ENCODE data around the gene LZTS3. TPM values are rescaled to one million over a fixed set of nuclear protein-coding genes. Genes with fewer than 3 reads are reported as not detected.

The LZTS3 gene
- total RNA-seq, 1 donor from 2014 or later: 14.9 TPM

GRCh38 chr20:3203315-3204123 lies 30.2 kb upstream of the LZTS3 start:
- no peak for DNase-seq (ENCODE audit: low spot score in 2 of 2)
- no peaks in the 10 kb centered on the region for H3K9me3 ChIP-seq
- intact Hi-C loops (cut with DNase I): loop anchor here (1.0 to 10.0 kb wide), 4 partner anchors 30 to 201 kb away; partner anchors contain the start of genes DNAAF9, FASTKD5, LZTS3 and UBOX5
- peak overlapping the region; percentile 78 to 89 for H3K27ac ChIP-seq
- TF ChIP-seq, protein P1, sequence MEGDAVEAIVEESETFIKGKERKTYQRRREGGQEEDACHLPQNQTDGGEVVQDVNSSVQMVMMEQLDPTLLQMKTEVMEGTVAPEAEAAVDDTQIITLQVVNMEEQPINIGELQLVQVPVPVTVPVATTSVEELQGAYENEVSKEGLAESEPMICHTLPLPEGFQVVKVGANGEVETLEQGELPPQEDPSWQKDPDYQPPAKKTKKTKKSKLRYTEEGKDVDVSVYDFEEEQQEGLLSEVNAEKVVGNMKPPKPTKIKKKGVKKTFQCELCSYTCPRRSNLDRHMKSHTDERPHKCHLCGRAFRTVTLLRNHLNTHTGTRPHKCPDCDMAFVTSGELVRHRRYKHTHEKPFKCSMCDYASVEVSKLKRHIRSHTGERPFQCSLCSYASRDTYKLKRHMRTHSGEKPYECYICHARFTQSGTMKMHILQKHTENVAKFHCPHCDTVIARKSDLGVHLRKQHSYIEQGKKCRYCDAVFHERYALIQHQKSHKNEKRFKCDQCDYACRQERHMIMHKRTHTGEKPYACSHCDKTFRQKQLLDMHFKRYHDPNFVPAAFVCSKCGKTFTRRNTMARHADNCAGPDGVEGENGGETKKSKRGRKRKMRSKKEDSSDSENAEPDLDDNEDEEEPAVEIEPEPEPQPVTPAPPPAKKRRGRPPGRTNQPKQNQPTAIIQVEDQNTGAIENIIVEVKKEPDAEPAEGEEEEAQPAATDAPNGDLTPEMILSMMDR (IDR thresholded peaks at IDR 0.05): no peak
- H3K4me1 ChIP-seq: peaks cover 7 to 10% of the 10 kb centered on the region in 2 donors
- H3K27me3 ChIP-seq: no peaks in the 10 kb centered on the region
- H3K36me3 ChIP-seq: peaks cover 26 to 27% of the 10 kb centered on the region in 2 donors
- peak overlapping the region; percentile 72 to 90 for H3K4me3 ChIP-seq

DNA sequence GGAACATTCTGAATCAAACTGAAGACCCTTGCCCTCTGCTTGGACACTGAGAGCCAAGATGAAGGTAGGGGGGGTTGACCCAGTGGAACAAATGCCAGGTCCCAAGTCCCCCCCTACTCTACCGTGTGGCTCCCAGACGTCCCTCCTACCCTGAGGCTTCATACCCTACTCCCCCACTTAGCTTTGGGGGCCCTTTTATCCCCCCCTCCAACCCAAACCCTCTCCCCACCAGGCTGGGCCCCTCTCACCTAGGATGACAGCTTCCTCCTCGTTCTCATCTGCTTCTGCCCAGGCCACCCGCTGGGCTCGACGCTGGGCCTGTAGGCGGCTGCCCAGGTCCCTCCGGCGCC lies 29.6 kb upstream of the LZTS3 start:
- Histone ChIP-seq H3K9me3 (no peaks in the 10 kb centered on the region), H3K27me3 (no peaks in the 10 kb centered on the region), H3K36me3 (peaks cover 32% of the 10 kb centered on the region in 2 donors), H3K4me1 (peaks cover 7 to 10% of the 10 kb centered on the region in 2 donors), H3K4me3 (peak overlapping the region; percentile 72 to 90), H3K27ac (peak overlapping the region; percentile 78 to 89)
- intact Hi-C loops (cut with DNase I): loop anchor here (10.0 kb wide), 1 partner anchor 202 kb away; the partner anchor contains the start of gene DNAAF9
- TF ChIP-seq, protein P1 (IDR thresholded peaks at IDR 0.05): no peak
- no peak for DNase-seq (ENCODE audit: low spot score in 2 of 2)

DNA sequence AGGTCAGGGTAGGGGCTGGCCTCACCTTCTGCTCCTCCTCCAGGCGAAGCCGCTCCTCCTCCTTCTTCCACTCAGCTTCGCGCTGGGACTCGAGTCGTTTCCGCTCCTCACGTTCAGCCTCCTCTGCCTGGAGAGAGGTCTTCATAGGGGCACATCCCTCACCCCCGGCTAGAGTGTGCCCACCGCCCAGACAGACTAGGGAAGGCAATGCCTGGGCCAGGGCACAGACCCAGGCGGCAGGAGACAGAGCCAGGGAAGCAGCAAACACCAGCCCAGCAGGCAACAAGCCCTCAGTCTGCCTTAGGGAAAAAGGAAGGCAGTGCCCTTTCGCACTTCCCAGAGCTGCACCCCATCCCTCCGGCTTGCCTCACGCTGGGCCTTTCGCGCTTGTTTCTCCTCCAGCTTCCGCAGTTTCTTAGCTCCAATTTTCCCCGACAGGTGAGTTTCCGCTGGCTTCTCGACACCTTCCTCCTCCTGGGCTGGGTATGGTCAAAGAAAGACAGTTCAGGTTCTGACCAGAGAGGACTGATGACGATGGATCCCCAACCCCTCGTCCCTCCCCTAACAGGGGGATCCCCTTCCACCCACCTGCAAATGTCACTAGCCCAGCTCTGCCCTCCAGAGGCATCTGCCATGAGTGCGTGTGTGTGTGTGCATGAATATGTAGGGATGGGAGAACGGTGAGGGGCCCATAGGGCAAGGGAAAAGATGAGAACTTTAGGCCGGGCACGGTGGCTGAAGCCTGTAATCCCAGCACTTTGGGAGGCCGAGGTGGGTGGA lies 26.8 kb upstream of the LZTS3 start:
- H3K27ac ChIP-seq: no peak overlapping the region
- no peak overlapping the region for H3K4me3 ChIP-seq
- H3K36me3 ChIP-seq: peaks cover 48 to 58% of the 10 kb centered on the region in 2 donors
- no peak for DNase-seq (ENCODE audit: low spot score in 2 of 2)
- peaks cover 7 to 10% of the 10 kb centered on the region in 2 donors for H3K4me1 ChIP-seq
- H3K27me3 ChIP-seq: no peaks in the 10 kb centered on the region
- TF ChIP-seq, protein P1 (IDR thresholded peaks at IDR 0.05): no peak
- intact Hi-C loops (cut with DNase I): loop anchor here (10.0 kb wide), 1 partner anchor 205 kb away; the partner anchor contains the start of gene DNAAF9
- no peaks in the 10 kb centered on the region for H3K9me3 ChIP-seq

DNA sequence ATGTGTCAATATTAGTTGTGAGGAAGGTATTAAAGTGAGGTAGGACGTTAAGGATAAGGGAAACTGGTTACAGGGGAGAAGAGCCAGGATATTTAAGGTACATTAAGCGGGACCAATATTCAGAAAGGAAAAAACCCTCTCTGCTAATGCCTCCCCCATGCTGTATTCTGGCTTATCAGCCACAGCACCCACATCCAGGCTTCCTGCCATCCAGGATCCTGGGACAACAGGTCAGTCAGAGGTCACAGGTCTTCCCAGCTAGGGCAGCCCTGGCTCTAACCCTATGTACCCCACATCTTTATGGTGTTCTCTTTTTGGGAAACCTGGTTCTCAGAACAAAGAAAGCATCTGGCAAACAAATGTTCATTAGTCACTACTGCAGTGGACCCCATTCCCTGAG lies 25.9 kb upstream of the LZTS3 start:
- TF ChIP-seq, protein P1 (IDR thresholded peaks at IDR 0.05): no peak
- H3K4me1 ChIP-seq: peaks cover 7 to 10% of the 10 kb centered on the region in 2 donors
- H3K27me3 ChIP-seq: no peaks in the 10 kb centered on the region
- H3K36me3 ChIP-seq: peaks cover 58 to 68% of the 10 kb centered on the region in 2 donors
- no peaks in the 10 kb centered on the region for H3K9me3 ChIP-seq
- intact Hi-C loops (cut with DNase I): no loop called here
- H3K4me3 ChIP-seq: no peak overlapping the region
- no peak for DNase-seq (ENCODE audit: low spot score in 2 of 2)
- H3K27ac ChIP-seq: no peak overlapping the region

- DNase-seq (ENCODE audit: low spot score in 2 of 2): no peak
- TF ChIP-seq, protein P1 (IDR thresholded peaks at IDR 0.05): no peak
- intact Hi-C loops (cut with DNase I): no loop called here
- Histone ChIP-seq H3K27me3 (no peaks in the 10 kb centered on the region), H3K27ac (no peak overlapping the region), H3K4me3 (no peak overlapping the region), H3K4me1 (no peaks in the 10 kb centered on the region), H3K36me3 (peaks cover 79 to 96% of the 10 kb centered on the region in 2 donors), H3K9me3 (no peaks in the 10 kb centered on the region)
Measured at GRCh38 chr20:3195590-3196237, 22.4 kb upstream of the LZTS3 start.

Data from ascending aorta (tissue), 2 donors.